GM12875 (cell line): ENCODE results near the gene NPIPA7.
"Not testable (repeated sequence)": the region's sequence is repeated elsewhere in the genome, so short reads cannot be mapped to it uniquely, and the experiment has no call there.

Experiments
- H3K4me3 ChIP-seq: one replicate; pipeline ENCODE4 v1.5.1; 2011; ENCODE audit warnings: low read depth, low read length, control low read depth

Gene NPIPA7

GRCh38 chr16:16417914-16418544 is 39.1 kb downstream of the NPIPA7 start:
- not testable (repeated sequence) for H3K4me3 ChIP-seq

DNA sequence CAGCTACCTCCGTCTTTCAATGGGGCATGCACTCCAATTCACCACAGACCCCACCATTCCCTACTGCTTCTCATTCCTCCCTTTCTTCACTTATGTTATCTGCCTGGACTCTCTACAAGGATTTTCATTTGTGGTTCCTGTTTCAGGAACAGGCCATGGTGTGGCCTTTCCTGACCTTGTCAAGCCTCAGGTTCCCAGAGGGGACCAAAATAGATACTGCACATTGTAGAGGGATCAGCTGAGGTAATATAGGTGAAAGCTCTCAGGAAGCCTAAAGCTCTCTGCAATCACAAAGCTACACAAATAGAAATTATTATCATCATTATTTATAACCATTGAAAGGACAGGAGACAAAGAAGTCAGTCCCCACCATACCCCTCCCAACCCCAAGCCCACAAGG is 41.6 kb downstream of the NPIPA7 start:
- not testable (repeated sequence) for H3K4me3 ChIP-seq

DNA sequence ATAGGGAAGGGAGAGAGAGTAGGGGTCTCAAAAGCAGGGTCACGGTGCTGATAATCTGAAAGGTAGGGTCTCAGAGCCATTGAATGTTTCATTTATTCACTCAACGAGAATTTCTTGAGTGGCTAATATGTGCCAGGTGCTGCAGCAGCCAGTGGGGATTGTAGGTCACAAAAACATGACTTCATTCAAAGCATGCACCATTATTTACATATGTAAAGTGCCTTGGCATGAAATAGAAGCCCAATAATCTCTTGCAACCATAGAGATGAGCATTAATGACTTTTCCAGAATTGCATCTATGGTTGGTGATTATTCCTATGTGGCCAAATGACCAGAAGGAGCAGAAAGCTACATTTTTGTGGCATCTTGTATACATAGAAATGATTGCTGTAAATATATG is 46.2 kb downstream of the NPIPA7 start:
- H3K4me3 ChIP-seq = not testable (repeated sequence)

- H3K4me3 ChIP-seq = not testable (repeated sequence)
Measured at GRCh38 chr16:16431135-16431534, 52.2 kb downstream of the NPIPA7 start.

GRCh38 chr16:16434711-16435110 is 55.8 kb downstream of the NPIPA7 start:
- not testable (repeated sequence) for H3K4me3 ChIP-seq

DNA sequence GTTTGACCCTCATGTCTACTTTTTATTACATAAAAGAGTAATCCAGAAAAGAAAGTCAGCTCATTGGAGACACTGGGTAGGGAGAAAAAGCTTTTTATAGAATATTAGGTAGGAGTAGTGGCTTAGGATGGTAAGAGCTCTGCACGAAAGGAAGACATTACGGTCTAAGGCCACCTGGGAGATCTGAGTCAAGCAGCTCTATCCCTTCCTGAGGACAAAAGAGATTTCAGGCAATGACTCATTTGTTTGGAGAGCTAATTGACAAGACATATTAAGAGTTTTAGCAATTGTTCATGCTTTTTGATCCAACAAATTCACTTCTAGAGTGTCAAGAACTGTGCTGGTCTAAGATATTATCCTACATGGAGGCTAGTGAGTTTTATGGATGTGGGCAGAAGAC is 62.5 kb downstream of the NPIPA7 start:
- H3K4me3 ChIP-seq = not testable (repeated sequence)
